ENCODE data around the gene SSR2.

SSR2 gene

DNA sequence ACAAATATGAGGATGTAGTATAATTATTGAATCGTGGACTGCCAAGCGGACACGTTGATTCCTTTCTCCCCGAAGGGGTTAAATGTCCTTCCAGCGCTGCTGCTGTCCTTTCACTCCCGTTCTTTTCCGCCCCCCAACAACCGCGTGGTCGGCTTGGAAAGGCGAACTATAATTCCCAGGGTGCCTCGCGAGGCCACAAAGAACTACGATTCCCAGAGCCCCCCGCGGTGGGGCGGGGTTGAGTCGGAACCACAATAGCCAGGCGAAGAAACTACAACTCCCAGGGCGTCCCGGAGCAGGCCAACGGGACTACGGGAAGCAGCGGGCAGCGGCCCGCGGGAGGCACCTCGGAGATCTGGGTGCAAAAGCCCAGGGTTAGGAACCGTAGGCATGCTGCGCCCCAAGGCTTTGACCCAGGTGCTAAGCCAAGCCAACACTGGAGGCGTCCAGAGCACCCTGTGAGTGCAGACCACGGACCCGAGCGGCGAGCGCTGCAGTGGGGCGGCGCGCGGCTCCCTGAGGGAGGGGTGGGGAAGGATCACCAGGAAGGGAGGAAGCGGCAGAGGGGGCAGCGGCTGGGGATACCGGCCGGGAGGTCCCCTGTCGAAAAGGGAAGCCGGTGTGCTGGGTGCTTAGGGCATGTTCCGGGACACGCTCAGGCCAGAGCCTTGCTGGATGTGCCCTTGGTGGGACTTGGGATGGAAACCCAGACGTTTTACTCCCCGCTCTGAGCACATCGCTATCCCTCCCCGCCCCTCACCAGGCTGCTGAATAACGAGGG, 33.9 kb upstream of the SSR2 start, which contains the start of gene LAMTOR2:
LAMTOR2 (plus strand) TSS at position 283 of the 781 bp plus-strand sequence; CDS start at position 391, 108 bp downstream.
- DNase-seq (ENCODE audit: low spot score) = peak; percentile 96
- in situ Hi-C loops (cut with MboI; ENCODE audit: low pct_unique_long_range_greater_than_20kb, low sequenced_read_pairs, unreplicated experiment) = no loop called here
- TF ChIP-seq, protein P1, sequence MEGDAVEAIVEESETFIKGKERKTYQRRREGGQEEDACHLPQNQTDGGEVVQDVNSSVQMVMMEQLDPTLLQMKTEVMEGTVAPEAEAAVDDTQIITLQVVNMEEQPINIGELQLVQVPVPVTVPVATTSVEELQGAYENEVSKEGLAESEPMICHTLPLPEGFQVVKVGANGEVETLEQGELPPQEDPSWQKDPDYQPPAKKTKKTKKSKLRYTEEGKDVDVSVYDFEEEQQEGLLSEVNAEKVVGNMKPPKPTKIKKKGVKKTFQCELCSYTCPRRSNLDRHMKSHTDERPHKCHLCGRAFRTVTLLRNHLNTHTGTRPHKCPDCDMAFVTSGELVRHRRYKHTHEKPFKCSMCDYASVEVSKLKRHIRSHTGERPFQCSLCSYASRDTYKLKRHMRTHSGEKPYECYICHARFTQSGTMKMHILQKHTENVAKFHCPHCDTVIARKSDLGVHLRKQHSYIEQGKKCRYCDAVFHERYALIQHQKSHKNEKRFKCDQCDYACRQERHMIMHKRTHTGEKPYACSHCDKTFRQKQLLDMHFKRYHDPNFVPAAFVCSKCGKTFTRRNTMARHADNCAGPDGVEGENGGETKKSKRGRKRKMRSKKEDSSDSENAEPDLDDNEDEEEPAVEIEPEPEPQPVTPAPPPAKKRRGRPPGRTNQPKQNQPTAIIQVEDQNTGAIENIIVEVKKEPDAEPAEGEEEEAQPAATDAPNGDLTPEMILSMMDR (IDR thresholded peaks at IDR 0.05; ENCODE audit: extremely low read depth, insufficient read depth, missing control alignments) = no peak

DNA sequence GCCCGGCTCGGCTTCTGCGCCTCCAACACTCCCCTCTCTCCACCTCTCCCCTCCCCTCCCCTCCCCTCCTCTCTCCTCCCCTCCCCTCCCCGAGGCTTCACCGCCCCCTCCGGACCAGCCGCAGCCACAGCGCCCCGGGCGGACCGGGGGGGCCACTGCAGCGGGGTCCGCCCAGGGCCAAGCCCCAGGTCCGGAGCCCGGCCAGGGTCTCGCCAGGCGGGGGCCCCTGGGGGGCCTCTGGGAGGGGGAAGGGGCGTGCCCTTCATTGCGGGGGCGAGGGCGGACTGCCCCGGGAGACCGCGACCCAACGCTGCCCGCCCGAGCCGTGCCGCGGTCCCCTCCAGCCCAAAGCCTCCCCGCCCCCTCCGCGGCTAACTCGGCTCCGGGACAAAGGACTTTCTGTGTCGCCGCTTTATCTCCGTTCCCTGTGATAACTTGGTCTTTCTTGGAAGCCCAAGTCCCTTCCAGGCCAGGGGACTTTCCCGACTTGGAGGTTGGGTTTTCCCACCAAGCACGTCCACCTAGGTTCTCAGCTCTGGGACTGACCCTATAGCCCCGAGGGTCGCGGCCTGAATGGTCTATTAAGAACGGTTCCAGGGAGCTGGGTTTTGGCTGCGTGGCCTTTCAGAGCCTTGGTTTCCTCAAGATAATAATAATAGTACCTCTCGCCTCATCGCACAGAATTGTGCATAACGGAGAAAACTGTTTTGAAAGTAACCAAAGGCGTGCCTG, 33.2 kb upstream of the SSR2 start, which contains the start of gene UBQLN4:
UBQLN4 (minus strand) TSS at position 31 of the 732 bp plus-strand sequence. CDS start 97 bp downstream, outside the sequence.
- in situ Hi-C loops (cut with MboI; ENCODE audit: low pct_unique_long_range_greater_than_20kb, low sequenced_read_pairs, unreplicated experiment) = no loop called here
- TF ChIP-seq, protein P1 (IDR thresholded peaks at IDR 0.05; ENCODE audit: extremely low read depth, insufficient read depth, missing control alignments) = peak; percentile 76
- DNase-seq (ENCODE audit: low spot score) = peak; percentile 97

DNA sequence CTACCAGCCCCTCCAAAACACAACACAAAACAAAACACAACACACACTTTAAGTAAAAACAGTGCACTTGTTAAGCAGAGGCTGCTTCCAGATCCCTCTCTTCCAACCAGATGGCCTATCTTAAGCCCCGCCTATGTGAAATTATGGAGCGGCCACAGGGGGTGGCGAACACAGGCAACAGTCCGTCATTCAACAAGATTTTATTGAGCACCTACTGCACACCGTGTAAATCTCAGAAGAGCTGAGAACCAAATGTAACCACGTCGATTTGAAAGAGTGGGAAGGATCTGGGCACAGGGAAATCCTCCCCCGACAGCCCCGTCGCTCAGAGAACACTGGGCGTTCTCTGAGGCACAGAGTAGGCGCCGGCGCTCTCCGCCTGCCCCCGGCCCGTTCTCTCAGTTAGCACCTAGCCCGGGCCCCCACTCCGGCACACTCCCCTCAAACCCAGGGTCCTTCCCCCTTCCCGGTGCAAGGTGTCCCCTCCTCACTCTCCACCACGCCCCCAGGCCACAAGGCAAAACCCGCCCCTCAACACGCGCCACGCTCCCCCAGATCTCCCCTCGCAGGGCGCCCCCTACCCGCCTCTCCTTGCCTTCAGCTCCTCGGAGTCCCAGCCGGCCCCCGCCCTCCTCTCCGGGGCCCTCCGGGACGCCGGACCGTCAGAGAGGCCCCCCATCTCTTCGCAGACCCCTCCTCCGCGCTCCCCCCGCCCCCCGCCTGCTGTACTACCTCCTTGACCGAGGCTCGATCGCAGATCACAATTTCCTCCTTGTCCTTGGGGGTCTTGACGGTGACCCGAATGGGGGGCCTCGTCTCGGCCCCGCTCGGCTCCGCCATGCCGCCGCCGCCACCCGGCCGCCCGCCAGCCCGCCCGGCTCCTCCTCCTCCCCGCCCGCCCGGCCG, 32.4 kb upstream of the SSR2 start:
- in situ Hi-C loops (cut with MboI; ENCODE audit: low pct_unique_long_range_greater_than_20kb, low sequenced_read_pairs, unreplicated experiment) = no loop called here
- TF ChIP-seq, protein P1 (IDR thresholded peaks at IDR 0.05; ENCODE audit: extremely low read depth, insufficient read depth, missing control alignments) = peak; percentile 58
- DNase-seq (ENCODE audit: low spot score) = peak; percentile 87

DNA sequence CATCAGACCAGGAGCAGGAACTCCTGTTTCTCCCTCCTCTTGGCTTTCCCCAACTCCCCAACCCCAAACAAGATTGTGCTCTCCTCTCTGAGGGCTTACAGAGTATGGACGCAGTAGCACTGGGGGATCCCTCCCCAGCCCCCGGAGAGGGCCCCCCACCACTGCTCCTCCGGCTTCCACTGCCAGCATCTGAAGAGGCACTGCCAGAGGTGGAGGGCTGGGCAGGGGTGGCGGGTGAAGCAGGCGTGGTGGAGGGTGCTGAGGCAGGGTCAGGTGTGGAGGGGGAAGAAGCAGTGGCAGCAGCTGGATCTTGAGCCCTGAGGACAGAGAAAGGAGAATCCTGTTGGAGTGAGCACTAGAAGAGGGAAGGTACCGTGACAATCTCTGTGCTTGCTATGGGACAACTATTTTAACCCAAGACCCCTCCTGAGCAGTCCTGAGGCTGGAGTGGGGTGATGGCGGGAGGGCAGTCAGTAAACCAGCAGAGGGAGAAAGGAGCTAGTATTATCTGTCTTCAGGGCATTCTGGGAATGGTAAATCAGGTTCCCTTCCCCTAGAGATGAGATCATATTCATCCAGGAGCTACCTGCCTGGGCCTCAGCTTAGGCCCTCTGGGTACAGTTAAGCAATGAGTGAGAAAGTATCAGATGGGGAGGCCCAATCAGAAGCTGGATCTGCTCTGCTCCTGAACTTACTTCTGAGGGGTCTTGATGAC, 30.4 kb upstream of the SSR2 start:
- in situ Hi-C loops (cut with MboI; ENCODE audit: low pct_unique_long_range_greater_than_20kb, low sequenced_read_pairs, unreplicated experiment) = no loop called here
- DNase-seq (ENCODE audit: low spot score) = no peak
- TF ChIP-seq, protein P1 (IDR thresholded peaks at IDR 0.05; ENCODE audit: extremely low read depth, insufficient read depth, missing control alignments) = no peak

DNA sequence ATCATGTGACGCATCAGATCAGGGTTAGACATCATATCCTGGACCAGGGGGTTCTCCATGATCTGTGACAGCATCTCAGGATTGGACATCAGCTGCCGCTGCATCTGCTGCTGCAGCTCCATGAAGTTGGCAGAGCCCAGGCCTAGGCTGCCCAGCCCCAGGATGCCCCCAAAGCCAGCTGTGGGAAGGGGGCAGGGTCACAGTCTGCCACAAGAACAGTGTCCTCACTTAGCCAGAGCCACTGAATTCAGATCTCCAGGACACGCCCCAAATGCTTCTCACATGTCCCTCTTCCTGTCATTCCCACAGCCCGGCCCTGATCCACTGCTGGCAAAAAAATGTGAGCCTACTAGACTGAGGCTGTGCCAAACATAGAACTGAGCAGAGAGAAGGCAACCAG, 29.6 kb upstream of the SSR2 start:
- DNase-seq (ENCODE audit: low spot score) = no peak
- TF ChIP-seq, protein P1 (IDR thresholded peaks at IDR 0.05; ENCODE audit: extremely low read depth, insufficient read depth, missing control alignments) = no peak
- in situ Hi-C loops (cut with MboI; ENCODE audit: low pct_unique_long_range_greater_than_20kb, low sequenced_read_pairs, unreplicated experiment) = no loop called here
